OCI-LY7 (cell line): ENCODE data around the gene ISM2. TPM values are rescaled to one million over a fixed set of nuclear protein-coding genes. Genes with fewer than 3 reads are reported as not detected.

Experiments
- BruUV-seq: library from RNA; stranded (reverse); fragments of 400-500 nt; replicated peaks from 2 replicates; lab custom pipeline; 2021; lab: Mats Ljungman, UMichigan
- CTCF ChIA-PET: fragments of 300-600 bp; sonication (Branson Sonifier 250); formaldehyde crosslinking; loops from one replicate; lab custom pipeline; 2022; ENCODE audit warnings: antibody characterized with exemption; ENCODE audit not compliant: unreplicated experiment; lab: Charles Lee
- POLR2A ChIA-PET: fragments of 300-600 bp; sonication (Branson Sonifier 250); formaldehyde crosslinking; loops from one replicate; lab custom pipeline; 2022; ENCODE audit warnings: antibody characterized with exemption; lab: Charles Lee
- DNase-seq: peaks from one replicate; pipeline ENCODE4 v3.0.0-alpha.2; 2015; ENCODE audit warnings: low spot score
- H2AFZ ChIP-seq: fragments of 200-600 bp; sonication (generic), shearing (Covaris generic); 2 replicates; pipeline ENCODE4 v1.6.1; 2014; ENCODE audit warnings: mild to moderate bottlenecking, antibody characterized with exemption, low read length, moderate library complexity
- H3K27ac ChIP-seq: fragments of 200-600 bp; sonication (generic); 2 replicates; pipeline ENCODE4 v1.5.1; 2014; ENCODE audit warnings: mixed run types, low read depth, mild to moderate bottlenecking, moderate library complexity, low read length, inconsistent platforms; ENCODE audit not compliant: poor library complexity, severe bottlenecking
- H3K36me3 ChIP-seq: fragments of 200-600 bp; sonication (generic); 2 replicates; pipeline ENCODE4 v1.6.1; 2014; ENCODE audit warnings: mild to moderate bottlenecking, antibody characterized with exemption, low read length, moderate library complexity, mixed read lengths; ENCODE audit not compliant: insufficient read depth
- H3K4me1 ChIP-seq: fragments of 200-600 bp; sonication (generic); 2 replicates; pipeline ENCODE4 v1.5.1; 2014; ENCODE audit warnings: mild to moderate bottlenecking, low read length; ENCODE audit not compliant: insufficient read depth, poor library complexity, severe bottlenecking
- H3K4me2 ChIP-seq: fragments of 200-600 bp; sonication (generic); 2 replicates; pipeline ENCODE4 v1.6.1; 2014; ENCODE audit warnings: mild to moderate bottlenecking, low read length
- H3K4me3 ChIP-seq: fragments of 200-600 bp; sonication (generic); 2 replicates; pipeline ENCODE4 v1.5.1; 2014; ENCODE audit warnings: mild to moderate bottlenecking, low read depth, low read length; ENCODE audit not compliant: poor library complexity, severe bottlenecking
- H3K79me2 ChIP-seq: fragments of 200-600 bp; sonication (generic); 2 replicates; pipeline ENCODE4 v1.6.1; 2016; ENCODE audit warnings: low read depth, mild to moderate bottlenecking, low read length, moderate library complexity, mixed read lengths; ENCODE audit not compliant: insufficient read depth
- H3K9me2 ChIP-seq: fragments of 200-600 bp; sonication (generic); 2 replicates; pipeline ENCODE4 v1.6.1; 2016; ENCODE audit warnings: mild to moderate bottlenecking, low read length, mixed read lengths; ENCODE audit not compliant: insufficient read depth
- H3K9me3 ChIP-seq: fragments of 200-600 bp; sonication (generic); 2 replicates; pipeline ENCODE4 v1.6.1; 2014; ENCODE audit warnings: mild to moderate bottlenecking, mixed run types, low read length, mixed read lengths
- H4K20me1 ChIP-seq: fragments of 200-600 bp; sonication (generic); 2 replicates; pipeline ENCODE4 v1.6.1; 2014; ENCODE audit warnings: mild to moderate bottlenecking, antibody characterized with exemption, low read length, moderate library complexity, mixed read lengths; ENCODE audit not compliant: insufficient read depth
- EZH2phosphoT487 ChIP-seq: fragments of 200-600 bp; sonication (generic); IDR thresholded peaks from 2 replicates; pipeline ENCODE4 v1.6.1; 2018; ENCODE audit warnings: low read depth, borderline replicate concordance, mild to moderate bottlenecking, mixed run types, antibody characterized with exemption, low read length, moderate library complexity, mixed read lengths
- intact Hi-C: fragments of 100-400 bp; cut with micrococcal nuclease; formaldehyde crosslinking; loops from one replicate; pipeline ENCODE4 v1.10.0; 2022; ENCODE audit not compliant: unreplicated experiment
- total RNA-seq, 2 experiments: library from RNA; depleted of rRNA in 1 of 2; stranded (reverse); fragments of >200 nt in 1 of 2; shearing (Covaris generic) in 1 of 2; gene quantifications; 2 replicates each; pipeline ENCODE4 v1.2.3, GENCODE V29; 2014 to 2022
- TF ChIP-seq, protein P1 (sequence below): fragments of 200-600 bp; sonication (generic); conservative IDR thresholded peaks from 2 replicates; pipeline ENCODE4 v1.5.1; 2014; ENCODE audit warnings: mild to moderate bottlenecking, antibody characterized with exemption, low read length, moderate library complexity, mixed read lengths

Gene ISM2
- total RNA-seq, 2 experiments from 2014 or later: not detected

DNA sequence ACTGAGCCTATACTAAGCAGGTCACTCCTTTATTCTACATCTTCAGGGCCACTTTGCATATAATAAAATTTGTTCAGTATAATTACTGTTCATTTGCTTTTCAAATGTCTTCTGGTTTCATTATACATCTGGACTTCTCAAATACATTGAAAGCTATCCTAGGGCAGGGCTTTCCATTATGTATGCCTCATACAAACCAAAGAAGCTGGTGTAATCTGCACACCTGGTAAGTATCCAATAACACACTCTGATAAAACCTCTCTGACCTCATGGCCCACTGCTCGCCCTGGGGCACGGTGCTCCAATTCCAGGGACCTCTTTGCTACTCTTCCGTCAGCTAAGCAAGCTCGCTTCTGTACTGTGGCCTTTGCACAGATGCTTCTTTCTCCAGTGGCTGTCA lies 21.9 kb upstream of the ISM2 start:
- ChIA-PET POLR2A (interaction anchor here (1.2 kb wide), 1 partner anchor 62 kb away, joined by 3 read pairs; no protein-coding TSS in a partner anchor), CTCF (no interaction called here)
- intact Hi-C loops: no loop called here
- no peak overlapping the region for H3K27ac ChIP-seq
- no peak for DNase-seq
- peaks cover 62% of the 10 kb centered on the region for H3K36me3 ChIP-seq
- no peaks in the 10 kb centered on the region for H4K20me1 ChIP-seq
- H3K9me3 ChIP-seq: no peaks in the 10 kb centered on the region
- H3K4me1 ChIP-seq: no peaks in the 10 kb centered on the region
- TF ChIP-seq EZH2phosphoT487: no peak
- TF ChIP-seq, protein P1, sequence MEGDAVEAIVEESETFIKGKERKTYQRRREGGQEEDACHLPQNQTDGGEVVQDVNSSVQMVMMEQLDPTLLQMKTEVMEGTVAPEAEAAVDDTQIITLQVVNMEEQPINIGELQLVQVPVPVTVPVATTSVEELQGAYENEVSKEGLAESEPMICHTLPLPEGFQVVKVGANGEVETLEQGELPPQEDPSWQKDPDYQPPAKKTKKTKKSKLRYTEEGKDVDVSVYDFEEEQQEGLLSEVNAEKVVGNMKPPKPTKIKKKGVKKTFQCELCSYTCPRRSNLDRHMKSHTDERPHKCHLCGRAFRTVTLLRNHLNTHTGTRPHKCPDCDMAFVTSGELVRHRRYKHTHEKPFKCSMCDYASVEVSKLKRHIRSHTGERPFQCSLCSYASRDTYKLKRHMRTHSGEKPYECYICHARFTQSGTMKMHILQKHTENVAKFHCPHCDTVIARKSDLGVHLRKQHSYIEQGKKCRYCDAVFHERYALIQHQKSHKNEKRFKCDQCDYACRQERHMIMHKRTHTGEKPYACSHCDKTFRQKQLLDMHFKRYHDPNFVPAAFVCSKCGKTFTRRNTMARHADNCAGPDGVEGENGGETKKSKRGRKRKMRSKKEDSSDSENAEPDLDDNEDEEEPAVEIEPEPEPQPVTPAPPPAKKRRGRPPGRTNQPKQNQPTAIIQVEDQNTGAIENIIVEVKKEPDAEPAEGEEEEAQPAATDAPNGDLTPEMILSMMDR: no peak
- H3K79me2 ChIP-seq: no peaks in the 10 kb centered on the region
- no peak overlapping the region for H3K4me2 ChIP-seq
- BruUV-seq: no TSS peak
- no peak overlapping the region for H2AFZ ChIP-seq
- H3K4me3 ChIP-seq: no peak overlapping the region
- H3K9me2 ChIP-seq: no peaks in the 10 kb centered on the region

DNA sequence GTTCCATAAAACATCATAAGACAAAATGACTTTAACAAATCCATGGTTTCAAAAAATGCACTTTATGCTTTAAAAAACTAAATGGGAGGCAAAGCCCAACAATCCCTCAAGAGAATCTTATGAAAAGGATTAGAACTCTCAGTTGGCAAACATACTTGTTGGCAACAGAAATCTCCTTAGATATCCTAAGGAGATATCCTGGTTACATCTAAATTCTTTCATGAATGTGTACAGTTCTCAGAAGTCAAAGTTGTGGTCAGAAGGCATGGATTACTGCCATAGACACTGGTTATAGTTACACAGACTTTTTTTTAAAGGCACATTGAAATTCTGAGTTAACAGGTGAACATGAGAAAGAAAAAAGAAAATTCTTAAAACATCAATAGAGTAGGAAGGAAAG lies 17.5 kb upstream of the ISM2 start:
- ChIA-PET CTCF (no interaction called here), POLR2A (interaction anchor here (0.6 to 1.0 kb wide), 5 partner anchors 26 to 511 kb away, joined by 3 read pairs; no protein-coding TSS in a partner anchor)
- H3K9me3 ChIP-seq: no peaks in the 10 kb centered on the region
- H3K4me2 ChIP-seq: no peak overlapping the region
- H3K27ac ChIP-seq: no peak overlapping the region
- H3K9me2 ChIP-seq: no peaks in the 10 kb centered on the region
- H3K4me1 ChIP-seq: no peaks in the 10 kb centered on the region
- TF ChIP-seq EZH2phosphoT487: no peak
- TF ChIP-seq, protein P1: no peak
- H2AFZ ChIP-seq: no peak overlapping the region
- BruUV-seq: no TSS peak
- no peak overlapping the region for H3K4me3 ChIP-seq
- DNase-seq: no peak
- H4K20me1 ChIP-seq: no peaks in the 10 kb centered on the region
- H3K79me2 ChIP-seq: no peaks in the 10 kb centered on the region
- intact Hi-C loops: no loop called here
- H3K36me3 ChIP-seq: peaks cover 82% of the 10 kb centered on the region

DNA sequence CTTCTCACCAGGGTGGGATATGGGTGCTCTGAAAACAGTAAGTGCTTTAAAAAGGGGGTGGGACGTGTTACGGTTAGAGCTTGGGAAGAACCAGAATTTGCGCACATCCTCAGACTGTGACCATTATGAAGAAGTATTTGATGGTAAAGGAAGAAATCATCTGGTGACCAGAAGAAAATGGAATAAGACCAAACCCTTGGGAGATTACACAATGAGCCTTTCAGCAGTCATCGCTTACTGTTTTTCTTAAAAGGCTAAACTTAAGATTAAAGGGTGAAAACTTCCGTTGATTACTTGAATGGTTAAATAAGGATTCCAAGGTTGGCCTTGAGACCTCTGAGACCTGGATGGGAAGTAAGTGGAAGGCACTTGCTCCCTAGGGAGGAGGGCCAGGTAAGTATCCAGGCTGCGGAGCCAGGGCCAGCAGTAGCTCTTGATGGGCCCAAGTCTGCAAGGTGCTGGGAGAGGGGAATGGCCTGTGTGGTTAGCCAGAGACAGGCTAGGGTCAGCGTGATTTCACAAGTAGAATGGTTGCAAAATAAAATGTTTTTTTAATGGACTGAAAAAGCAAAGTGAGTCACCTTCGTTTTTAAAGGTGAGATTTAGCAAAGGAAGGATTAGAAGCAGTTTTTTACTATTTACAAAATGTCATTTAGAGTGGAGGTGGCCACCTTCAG lies 13.0 kb upstream of the ISM2 start:
- CTCF ChIA-PET: no interaction called here

More for the DNA sequence above, 13.0 kb upstream of the ISM2 start:
- TF ChIP-seq, protein P1: no peak
- no peak for TF ChIP-seq EZH2phosphoT487
- Histone ChIP-seq H3K36me3 (peaks cover 80% of the 10 kb centered on the region), H3K27ac (no peak overlapping the region), H3K79me2 (no peaks in the 10 kb centered on the region), H4K20me1 (no peaks in the 10 kb centered on the region), H3K4me2 (no peak overlapping the region), H3K9me3 (no peaks in the 10 kb centered on the region), H2AFZ (no peak overlapping the region), H3K4me1 (no peaks in the 10 kb centered on the region), H3K9me2 (no peaks in the 10 kb centered on the region), H3K4me3 (no peak overlapping the region)
- no peak for DNase-seq
- no TSS peak for BruUV-seq
- intact Hi-C loops: no loop called here
- POLR2A ChIA-PET: no interaction called here
